ENCODE data around the gene LAMA2.

- TF ChIP-seq POLR2A (IDR thresholded peaks at IDR 0.05; ENCODE audit: low read length) (no peak), GATA1 (IDR thresholded peaks at IDR 0.05; ENCODE audit: low read depth, low read length) (no peak)
Observed at GRCh38 chr6:129501740-129502660, 619.1 kb downstream of the LAMA2 start.

Measured in erythroblast (primary cell).